Astrocyte (in vitro differentiated cells and primary cell): Measurements from ENCODE around the gene TAF1B. TPM values are rescaled to one million over a fixed set of nuclear protein-coding genes. Genes with fewer than 3 reads are reported as not detected.

Experiments used
- DNase-seq: peaks from one replicate; pipeline ENCODE4 v3.0.0-alpha.2; 2010; ENCODE audit warnings: low read depth
- FAIRE-seq: peaks from 2 replicates; lab custom pipeline; 2011; peaks lifted over from hg19 to GRCh38; lab: Jason Lieb, UNC
- H2AFZ ChIP-seq: 2 replicates; pipeline ENCODE4 v1.6.0; 2012; ENCODE audit warnings: low read depth, low read length, inconsistent platforms
- H3K27ac ChIP-seq: 2 replicates; pipeline ENCODE4 v1.5.1; 2011; ENCODE audit warnings: low read depth, low read length, inconsistent platforms
- H3K27me3 ChIP-seq: 2 replicates; pipeline ENCODE4 v1.6.0; 2011; ENCODE audit warnings: low read length, inconsistent platforms; ENCODE audit not compliant: insufficient read depth
- H3K36me3 ChIP-seq: 2 replicates; pipeline ENCODE4 v1.5.1; 2011; ENCODE audit warnings: low read length, inconsistent platforms; ENCODE audit not compliant: insufficient read depth
- H3K4me1 ChIP-seq: 2 replicates; pipeline ENCODE4 v1.5.1; 2011; ENCODE audit warnings: low read length, inconsistent platforms; ENCODE audit not compliant: insufficient read depth
- H3K4me2 ChIP-seq: 2 replicates; pipeline ENCODE4 v1.6.0; 2012; ENCODE audit warnings: low read length, inconsistent platforms
- H3K4me3 ChIP-seq: 2 replicates; pipeline ENCODE4 v1.5.1; 2011; ENCODE audit warnings: low read depth, mild to moderate bottlenecking, low read length, inconsistent platforms; ENCODE audit not compliant: insufficient read depth
- H3K79me2 ChIP-seq: 2 replicates; pipeline ENCODE4 v1.6.0; 2012; ENCODE audit warnings: mild to moderate bottlenecking, low read length, inconsistent platforms; ENCODE audit not compliant: insufficient read depth
- H3K9ac ChIP-seq: 2 replicates; pipeline ENCODE4 v1.6.0; 2012; ENCODE audit warnings: mild to moderate bottlenecking, low read length, inconsistent platforms
- H3K9me3 ChIP-seq: 2 replicates; pipeline ENCODE4 v1.5.1; 2012; ENCODE audit warnings: low read depth, mild to moderate bottlenecking, low read length, inconsistent platforms; ENCODE audit not compliant: insufficient read depth
- H4K20me1 ChIP-seq: 2 replicates; pipeline ENCODE4 v1.6.0; 2012; ENCODE audit warnings: low read length, inconsistent platforms; ENCODE audit not compliant: insufficient read depth
- H3K27ac Mint-ChIP-seq: one replicate; pipeline ENCODE4 v1.8.0; 2021; ENCODE audit warnings: mild to moderate bottlenecking, mixed read lengths; ENCODE audit not compliant: unreplicated experiment
- H3K27me3 Mint-ChIP-seq: one replicate; pipeline ENCODE4 v1.8.0; 2021; ENCODE audit warnings: low read depth, mixed read lengths; ENCODE audit not compliant: unreplicated experiment
- H3K36me3 Mint-ChIP-seq: one replicate; pipeline ENCODE4 v1.8.0; 2021; ENCODE audit warnings: low read depth, mixed read lengths; ENCODE audit not compliant: unreplicated experiment
- H3K4me1 Mint-ChIP-seq: one replicate; pipeline ENCODE4 v1.8.0; 2021; ENCODE audit warnings: low read depth, mixed read lengths; ENCODE audit not compliant: unreplicated experiment
- H3K4me3 Mint-ChIP-seq: one replicate; pipeline ENCODE4 v1.8.0; 2021; ENCODE audit warnings: mild to moderate bottlenecking, moderate library complexity, mixed read lengths; ENCODE audit not compliant: unreplicated experiment
- H3K9me3 Mint-ChIP-seq: one replicate; pipeline ENCODE4 v1.8.0; 2021; ENCODE audit warnings: mild to moderate bottlenecking, mixed read lengths; ENCODE audit not compliant: unreplicated experiment
- EZH2 ChIP-seq: IDR thresholded peaks from 2 replicates; pipeline ENCODE4 v1.6.1; 2012; ENCODE audit warnings: mild to moderate bottlenecking, low read length, inconsistent platforms; ENCODE audit not compliant: insufficient read depth
- total RNA-seq: library from RNA; stranded (reverse); gene quantifications from 2 replicates; pipeline ENCODE4 v1.2.1, GENCODE V29; 2021
- TF ChIP-seq, protein P1 (sequence below): IDR thresholded peaks from 2 replicates; pipeline ENCODE4 v1.5.1; 2011; ENCODE audit warnings: low read depth, mild to moderate bottlenecking, inconsistent platforms, low read length, moderate library complexity; ENCODE audit not compliant: insufficient read depth

Gene TAF1B
- total RNA-seq, 1 donor from 2014 or later, result 14.5 TPM

DNA sequence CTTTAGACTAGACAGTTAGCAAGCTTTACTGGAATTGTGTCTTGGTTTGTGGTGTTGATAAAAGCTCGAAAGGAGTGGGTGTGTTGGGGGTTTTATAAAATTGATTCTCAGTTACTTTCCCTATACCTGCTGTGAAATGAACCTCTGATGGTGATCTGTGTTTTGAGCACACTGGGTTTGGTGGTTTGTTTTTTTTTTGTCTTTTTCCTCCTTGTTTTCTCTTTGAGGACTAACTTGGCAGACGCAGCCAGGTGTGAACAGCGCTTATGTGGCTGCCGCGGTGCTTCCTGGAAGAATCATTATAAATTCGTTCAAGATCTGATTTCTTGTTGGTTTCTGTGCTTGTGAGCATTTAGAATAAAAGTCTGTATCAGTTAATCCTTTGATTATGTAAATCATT lies 136.7 kb downstream of the TAF1B start:
- no peak for FAIRE-seq
- no peak overlapping the region for H3K4me2 ChIP-seq
- H4K20me1 ChIP-seq, result no peaks in the 10 kb centered on the region
- peaks cover 4% of the 10 kb centered on the region for H3K36me3 Mint-ChIP-seq
- TF ChIP-seq, protein P1, sequence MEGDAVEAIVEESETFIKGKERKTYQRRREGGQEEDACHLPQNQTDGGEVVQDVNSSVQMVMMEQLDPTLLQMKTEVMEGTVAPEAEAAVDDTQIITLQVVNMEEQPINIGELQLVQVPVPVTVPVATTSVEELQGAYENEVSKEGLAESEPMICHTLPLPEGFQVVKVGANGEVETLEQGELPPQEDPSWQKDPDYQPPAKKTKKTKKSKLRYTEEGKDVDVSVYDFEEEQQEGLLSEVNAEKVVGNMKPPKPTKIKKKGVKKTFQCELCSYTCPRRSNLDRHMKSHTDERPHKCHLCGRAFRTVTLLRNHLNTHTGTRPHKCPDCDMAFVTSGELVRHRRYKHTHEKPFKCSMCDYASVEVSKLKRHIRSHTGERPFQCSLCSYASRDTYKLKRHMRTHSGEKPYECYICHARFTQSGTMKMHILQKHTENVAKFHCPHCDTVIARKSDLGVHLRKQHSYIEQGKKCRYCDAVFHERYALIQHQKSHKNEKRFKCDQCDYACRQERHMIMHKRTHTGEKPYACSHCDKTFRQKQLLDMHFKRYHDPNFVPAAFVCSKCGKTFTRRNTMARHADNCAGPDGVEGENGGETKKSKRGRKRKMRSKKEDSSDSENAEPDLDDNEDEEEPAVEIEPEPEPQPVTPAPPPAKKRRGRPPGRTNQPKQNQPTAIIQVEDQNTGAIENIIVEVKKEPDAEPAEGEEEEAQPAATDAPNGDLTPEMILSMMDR, result no peak
- TF ChIP-seq EZH2, result no peak
- no peaks in the 10 kb centered on the region for H3K36me3 ChIP-seq
- peaks cover 41% of the 10 kb centered on the region for H3K4me1 ChIP-seq
- H3K27me3 ChIP-seq, result no peaks in the 10 kb centered on the region
- no peak overlapping the region for H3K27ac ChIP-seq
- no peaks in the 10 kb centered on the region for H3K79me2 ChIP-seq
- no peak overlapping the region for H3K9ac ChIP-seq
- H2AFZ ChIP-seq, result no peak overlapping the region
- peaks cover 33% of the 10 kb centered on the region for H3K4me1 Mint-ChIP-seq
- no peak overlapping the region for H3K27ac Mint-ChIP-seq
- no peak overlapping the region for H3K4me3 ChIP-seq
- no peak overlapping the region for H3K4me3 Mint-ChIP-seq
- H3K27me3 Mint-ChIP-seq, result no peaks in the 10 kb centered on the region
- H3K9me3 ChIP-seq, result no peaks in the 10 kb centered on the region
- no peaks in the 10 kb centered on the region for H3K9me3 Mint-ChIP-seq
- DNase-seq, result no peak

- Histone ChIP-seq H3K9ac (no peak overlapping the region), H3K27ac (no peak overlapping the region), H3K79me2 (no peaks in the 10 kb centered on the region), H3K36me3 (no peaks in the 10 kb centered on the region), H2AFZ (no peak overlapping the region), H3K4me1 (peaks cover 39% of the 10 kb centered on the region), H3K4me3 (no peak overlapping the region), H4K20me1 (no peaks in the 10 kb centered on the region), H3K27me3 (no peaks in the 10 kb centered on the region), H3K4me2 (no peak overlapping the region), H3K9me3 (no peaks in the 10 kb centered on the region)
- Mint-ChIP-seq H3K9me3 (no peaks in the 10 kb centered on the region), H3K4me3 (no peak overlapping the region), H3K27ac (no peak overlapping the region), H3K4me1 (peaks cover 33% of the 10 kb centered on the region), H3K36me3 (peaks cover 4% of the 10 kb centered on the region), H3K27me3 (no peaks in the 10 kb centered on the region)
- peak; percentile 29 for DNase-seq
- no peak for TF ChIP-seq EZH2
- TF ChIP-seq, protein P1, result no peak
- no peak for FAIRE-seq
These were observed 137.2 kb downstream of the TAF1B start for GRCh38 chr2:9980520-9980919.

GRCh38 chr2:9981655-9982054 lies 138.4 kb downstream of the TAF1B start:
- H3K9me3 ChIP-seq, result no peaks in the 10 kb centered on the region
- peak; percentile 31 for DNase-seq
- no peak overlapping the region for H3K27ac Mint-ChIP-seq
- no peak overlapping the region for H3K4me3 ChIP-seq
- no peak overlapping the region for H3K9ac ChIP-seq
- no peak overlapping the region for H2AFZ ChIP-seq
- H3K36me3 Mint-ChIP-seq, result peaks cover 4% of the 10 kb centered on the region
- H3K27me3 ChIP-seq, result no peaks in the 10 kb centered on the region
- no peak for FAIRE-seq
- TF ChIP-seq, protein P1, result no peak
- no peak for TF ChIP-seq EZH2
- H4K20me1 ChIP-seq, result no peaks in the 10 kb centered on the region
- H3K79me2 ChIP-seq, result no peaks in the 10 kb centered on the region
- H3K27ac ChIP-seq, result no peak overlapping the region
- H3K4me1 Mint-ChIP-seq, result peaks cover 24% of the 10 kb centered on the region
- no peak overlapping the region for H3K4me2 ChIP-seq
- H3K27me3 Mint-ChIP-seq, result no peaks in the 10 kb centered on the region
- H3K4me1 ChIP-seq, result peaks cover 32% of the 10 kb centered on the region
- no peaks in the 10 kb centered on the region for H3K9me3 Mint-ChIP-seq
- no peak overlapping the region for H3K4me3 Mint-ChIP-seq
- H3K36me3 ChIP-seq, result no peaks in the 10 kb centered on the region
